ENCODE results near the gene TMEM132A.

Gene TMEM132A

DNA sequence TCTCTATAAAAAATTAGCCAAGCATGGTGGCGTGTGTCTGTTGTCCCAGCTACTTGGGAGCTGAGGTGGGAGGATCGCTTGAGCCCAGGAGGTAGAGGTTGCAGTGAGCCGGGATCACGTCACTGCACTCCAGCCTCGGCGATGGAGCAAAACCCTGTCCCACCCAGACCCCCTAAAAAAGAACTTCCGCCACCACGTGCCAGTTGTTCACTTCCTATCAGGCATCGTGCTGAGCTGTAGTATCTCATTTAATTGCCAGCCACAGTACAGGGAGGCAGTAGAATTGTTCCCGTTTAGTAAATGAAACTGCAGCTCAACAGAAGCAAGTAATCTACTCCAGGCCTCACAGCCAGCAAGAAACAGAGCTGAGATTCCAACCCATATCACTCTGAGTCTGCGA, 3.0 kb upstream of the TMEM132A start:
- no peak for DNase-seq (ENCODE audit: low read depth, low spot score)

DNA sequence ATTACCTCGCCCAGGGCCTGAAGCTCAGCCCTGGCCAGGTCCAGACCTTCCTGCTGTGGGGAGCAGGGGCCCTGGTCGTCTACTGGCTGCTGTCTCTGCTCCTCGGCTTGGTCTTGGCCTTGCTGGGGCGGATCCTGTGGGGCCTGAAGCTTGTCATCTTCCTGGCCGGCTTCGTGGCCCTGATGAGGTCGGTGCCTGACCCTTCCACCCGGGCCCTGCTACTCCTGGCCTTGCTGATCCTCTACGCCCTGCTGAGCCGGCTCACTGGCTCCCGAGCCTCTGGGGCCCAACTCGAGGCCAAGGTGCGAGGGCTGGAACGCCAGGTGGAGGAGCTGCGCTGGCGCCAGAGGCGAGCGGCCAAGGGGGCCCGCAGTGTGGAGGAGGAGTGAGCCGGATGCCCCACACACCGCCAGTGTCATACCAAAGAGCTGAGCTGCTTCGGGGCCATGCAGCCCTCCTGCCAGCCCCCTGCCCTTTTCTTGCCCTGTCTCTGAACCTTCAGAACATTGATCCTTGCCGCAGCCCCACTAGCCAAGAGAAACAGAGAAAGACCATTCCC, 2.4 kb upstream of the TMEM132A start:
- DNase-seq (ENCODE audit: low read depth, low spot score), result no peak

DNA sequence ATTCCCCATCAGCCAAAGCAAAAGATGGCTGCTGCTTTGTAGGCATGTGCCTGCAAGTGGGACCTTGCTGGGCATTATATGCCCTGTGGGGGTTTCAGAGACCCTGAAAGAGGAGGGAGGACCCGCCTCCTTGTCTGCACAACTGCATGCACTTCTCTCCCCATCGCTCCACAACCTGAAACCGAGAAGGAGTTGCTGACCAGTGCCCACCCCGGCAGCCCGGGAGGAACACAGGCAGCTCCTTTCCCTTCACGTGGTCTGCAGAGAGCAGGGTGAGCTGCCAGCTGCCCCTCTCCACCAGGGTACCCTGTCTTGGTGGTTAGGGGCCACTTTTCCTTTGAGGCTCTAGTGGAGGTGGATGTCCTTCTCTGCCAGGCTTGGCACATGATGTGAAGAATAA, 1.4 kb upstream of the TMEM132A start:
- DNase-seq (ENCODE audit: low read depth, low spot score), result no peak

DNA sequence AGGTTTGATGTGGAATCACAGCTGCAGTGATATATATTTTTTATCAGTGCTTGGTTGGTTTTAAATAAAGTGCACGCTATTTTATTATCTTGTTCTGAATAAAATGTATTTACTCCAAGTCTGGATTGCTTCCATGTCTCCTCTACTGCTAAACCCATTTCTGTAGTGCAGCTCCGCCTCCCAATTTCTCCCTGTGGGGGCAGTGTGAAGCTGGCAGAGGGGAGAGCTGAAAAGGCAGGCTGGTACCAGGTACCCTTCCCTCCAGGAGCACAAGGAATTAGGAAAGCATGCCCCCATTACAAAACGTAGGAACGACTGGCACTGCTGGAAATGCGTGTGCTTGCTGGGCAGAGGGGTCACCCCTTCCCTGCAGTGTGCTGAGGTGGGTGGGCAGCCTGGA, 934 bp upstream of the TMEM132A start:
- DNase-seq (ENCODE audit: low read depth, low spot score), result no peak

DNA sequence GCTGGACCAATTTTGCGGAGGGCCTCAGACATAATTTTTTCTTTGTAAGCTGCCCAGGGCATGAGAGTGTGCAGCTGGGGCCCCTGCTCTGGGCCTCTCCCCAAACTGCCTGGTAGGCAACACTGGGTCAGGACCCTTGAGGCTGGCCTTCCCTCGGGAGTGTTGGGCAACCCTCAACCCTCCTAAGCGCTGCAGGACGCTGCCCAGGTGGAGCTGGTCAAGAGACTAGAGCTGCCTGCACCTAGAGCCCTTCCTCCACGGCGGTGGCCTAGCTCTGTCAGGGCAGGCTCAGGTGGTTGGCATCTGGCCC, 505 bp upstream of the TMEM132A start:
- no peak for DNase-seq (ENCODE audit: low read depth, low spot score)

DNA sequence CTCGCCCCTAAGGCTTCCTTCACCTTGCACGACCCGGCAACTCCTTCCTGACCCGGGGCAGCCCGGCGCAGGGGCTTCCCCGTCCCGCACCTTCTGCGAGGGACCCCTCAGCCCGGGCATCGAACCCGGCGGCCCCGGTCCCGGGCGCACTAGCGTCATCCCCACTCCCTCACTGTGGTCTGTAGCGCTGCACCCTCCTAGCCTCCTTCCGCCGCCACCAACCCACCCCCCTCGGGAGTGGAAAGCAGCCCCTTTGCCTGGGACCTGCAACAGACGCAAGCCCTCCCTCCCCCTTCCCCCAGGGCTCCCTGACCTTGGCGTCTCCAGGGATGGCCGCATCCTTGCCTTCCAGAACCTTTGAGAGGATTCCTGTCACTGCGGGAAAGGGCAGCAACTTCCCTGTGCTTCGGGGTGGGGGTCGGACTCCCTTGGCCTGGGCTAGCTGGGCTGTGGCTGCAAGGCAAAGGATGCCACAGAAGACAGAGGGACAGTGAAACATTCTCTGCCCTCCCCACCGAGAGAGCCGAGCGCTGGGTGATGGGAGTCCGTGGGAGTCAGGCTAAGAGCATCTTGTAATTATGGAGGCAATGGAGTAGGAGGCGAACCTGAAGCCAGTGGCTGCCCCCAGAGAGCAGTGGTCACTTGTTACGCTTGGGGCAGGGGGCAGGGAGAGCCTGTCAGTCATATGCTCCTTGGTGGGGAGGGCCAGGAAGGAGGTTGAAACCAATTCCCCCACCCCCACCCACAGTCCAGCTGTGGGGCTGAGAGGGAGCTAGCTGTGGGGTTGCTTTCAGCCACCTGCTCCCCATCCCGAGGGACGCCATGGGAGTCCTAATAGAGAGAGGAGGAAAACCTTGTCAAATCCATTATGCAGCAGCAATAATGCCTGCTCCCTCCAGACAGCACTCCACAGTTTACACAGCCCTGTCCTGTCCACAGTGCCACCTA, 920 bp downstream of the TMEM132A start:
- DNase-seq (ENCODE audit: low read depth, low spot score), result no peak

DNA sequence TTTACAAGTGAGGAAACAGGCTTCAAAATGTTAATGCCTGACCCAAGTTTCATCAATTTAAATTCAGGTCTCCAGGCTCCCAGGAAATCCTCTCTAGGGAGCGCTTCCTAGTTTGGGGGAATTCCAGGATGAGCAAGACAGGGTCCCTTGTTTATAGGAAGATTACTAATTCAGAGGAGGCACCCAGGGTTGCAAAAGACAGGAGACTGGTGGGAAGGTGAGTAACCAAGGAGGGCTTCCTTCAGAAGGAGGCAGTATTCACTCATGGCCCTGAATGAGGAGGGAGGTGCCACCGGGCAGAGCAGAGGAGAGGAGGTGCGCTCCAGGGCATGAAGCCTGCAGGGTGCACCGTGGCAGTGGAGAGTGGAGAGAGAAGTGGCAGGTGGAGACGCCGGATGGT, 1.6 kb downstream of the TMEM132A start:
- DNase-seq (ENCODE audit: low read depth, low spot score), result no peak

DNA sequence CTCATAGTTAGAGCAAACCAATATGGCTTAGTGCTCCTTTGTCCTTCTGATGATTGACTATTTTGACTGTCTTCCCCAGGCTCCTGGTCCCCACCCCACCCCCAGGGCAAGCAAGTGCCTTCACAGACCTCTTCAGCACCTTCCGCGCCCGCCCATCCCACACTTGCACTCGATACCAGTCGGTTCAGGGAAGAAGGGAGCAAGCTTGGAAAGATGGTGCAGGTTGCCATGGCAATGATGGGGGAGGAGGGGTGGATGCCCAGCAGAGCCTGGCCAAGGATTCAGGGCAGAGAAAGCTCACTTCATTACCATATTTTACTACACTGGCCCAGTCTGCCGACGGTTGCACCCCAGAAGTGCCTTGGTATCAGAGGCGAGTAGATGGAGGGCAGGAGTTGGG, 2.2 kb downstream of the TMEM132A start:
- no peak for DNase-seq (ENCODE audit: low read depth, low spot score)

DNA sequence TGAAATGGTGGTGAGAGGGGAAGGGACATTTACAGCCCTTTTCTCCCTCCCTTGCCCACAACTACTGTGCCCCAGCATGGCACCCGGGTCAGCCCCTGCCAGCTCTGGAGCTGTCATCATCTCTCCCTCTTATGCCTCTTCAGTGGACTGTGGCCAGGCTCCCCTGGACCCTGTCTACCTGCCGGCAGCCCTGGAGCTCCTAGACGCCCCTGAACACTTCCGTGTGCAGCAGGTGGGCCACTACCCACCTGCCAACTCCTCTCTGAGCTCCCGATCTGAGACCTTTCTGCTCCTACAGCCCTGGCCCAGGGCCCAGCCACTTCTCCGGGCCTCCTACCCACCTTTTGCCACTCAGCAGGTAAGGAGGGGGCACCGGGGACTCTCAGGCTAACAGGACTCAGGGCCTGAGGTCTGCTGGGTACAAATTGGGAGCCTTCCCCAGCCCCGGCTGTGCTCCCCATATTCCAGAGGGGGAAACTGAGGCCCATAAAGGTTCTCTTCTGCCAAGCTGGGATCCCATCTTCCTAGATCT, 2.9 kb downstream of the TMEM132A start:
- no peak for DNase-seq (ENCODE audit: low read depth, low spot score)

DNA sequence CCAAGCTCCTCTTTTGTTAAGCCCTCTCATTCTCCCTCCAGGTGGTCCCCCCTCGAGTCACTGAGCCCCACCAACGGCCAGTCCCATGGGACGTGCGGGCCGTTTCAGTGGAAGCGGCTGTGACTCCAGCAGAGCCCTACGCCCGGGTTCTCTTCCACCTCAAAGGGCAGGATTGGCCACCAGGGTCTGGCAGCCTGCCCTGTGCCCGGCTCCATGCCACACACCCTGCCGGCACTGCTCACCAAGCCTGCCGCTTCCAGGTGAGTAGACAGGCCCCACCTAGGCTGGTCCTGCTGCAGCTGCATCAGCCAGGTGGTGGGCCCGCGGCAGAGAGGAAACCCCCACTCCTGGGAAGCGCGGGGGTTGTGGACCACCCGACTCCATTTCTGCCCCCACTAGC, 3.3 kb downstream of the TMEM132A start:
- no peak for DNase-seq (ENCODE audit: low read depth, low spot score)

DNA sequence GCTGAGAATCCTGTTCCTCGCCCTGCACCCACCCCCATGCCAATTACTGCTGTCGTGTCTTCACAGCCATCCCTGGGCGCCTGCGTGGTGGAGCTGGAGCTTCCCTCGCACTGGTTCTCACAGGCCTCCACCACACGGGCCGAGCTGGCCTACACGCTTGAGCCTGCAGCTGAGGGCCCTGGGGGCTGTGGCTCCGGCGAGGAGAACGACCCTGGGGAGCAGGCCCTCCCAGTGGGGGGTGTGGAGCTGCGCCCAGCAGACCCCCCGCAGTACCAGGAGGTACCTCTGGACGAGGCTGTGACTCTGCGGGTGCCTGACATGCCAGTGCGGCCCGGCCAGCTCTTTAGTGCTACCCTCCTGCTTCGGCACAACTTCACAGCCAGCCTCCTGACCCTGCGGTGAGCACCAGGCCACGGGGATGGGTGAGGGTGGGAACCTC, 4.3 kb downstream of the TMEM132A start:
- DNase-seq (ENCODE audit: low read depth, low spot score), result no peak

DNA sequence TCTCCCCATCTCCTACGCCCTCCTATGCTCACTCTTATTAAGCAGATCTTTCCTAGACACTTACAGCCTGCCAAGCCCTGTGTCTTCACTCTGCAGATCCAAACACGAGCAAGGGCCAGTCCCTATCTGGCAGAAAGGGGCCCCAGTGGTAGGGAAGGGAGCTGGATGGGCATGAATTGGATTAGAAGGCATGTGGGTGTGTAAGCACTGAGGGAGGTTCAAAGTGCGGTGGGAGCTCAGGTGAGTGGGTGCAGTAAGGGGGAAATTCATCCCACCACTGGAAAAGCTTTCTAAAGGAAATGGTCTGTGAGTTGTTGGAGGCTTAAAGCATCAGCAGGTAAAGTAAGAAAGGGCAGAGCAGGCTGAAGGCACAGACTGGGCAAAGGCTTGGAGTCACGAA, 5.5 kb downstream of the TMEM132A start:
- DNase-seq (ENCODE audit: low read depth, low spot score), result no peak

DNA sequence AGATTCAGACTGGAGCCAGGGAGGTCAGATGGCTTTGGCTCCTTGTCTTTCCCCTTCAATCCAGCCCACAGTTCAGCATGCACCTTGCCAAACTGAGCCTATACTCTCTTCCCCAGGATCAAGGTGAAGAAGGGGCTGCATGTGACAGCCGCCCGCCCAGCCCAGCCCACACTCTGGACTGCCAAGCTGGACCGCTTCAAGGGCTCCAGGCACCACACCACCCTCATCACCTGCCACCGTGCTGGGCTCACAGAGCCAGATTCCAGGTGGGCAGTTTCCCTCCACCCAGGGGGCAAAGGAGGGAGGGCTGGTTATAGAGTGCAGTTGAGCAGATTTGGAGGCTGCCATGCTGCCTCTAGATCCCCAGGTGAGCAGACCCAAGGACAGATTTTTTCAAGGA, 6.1 kb downstream of the TMEM132A start:
- DNase-seq (ENCODE audit: low read depth, low spot score), result no peak

DNA sequence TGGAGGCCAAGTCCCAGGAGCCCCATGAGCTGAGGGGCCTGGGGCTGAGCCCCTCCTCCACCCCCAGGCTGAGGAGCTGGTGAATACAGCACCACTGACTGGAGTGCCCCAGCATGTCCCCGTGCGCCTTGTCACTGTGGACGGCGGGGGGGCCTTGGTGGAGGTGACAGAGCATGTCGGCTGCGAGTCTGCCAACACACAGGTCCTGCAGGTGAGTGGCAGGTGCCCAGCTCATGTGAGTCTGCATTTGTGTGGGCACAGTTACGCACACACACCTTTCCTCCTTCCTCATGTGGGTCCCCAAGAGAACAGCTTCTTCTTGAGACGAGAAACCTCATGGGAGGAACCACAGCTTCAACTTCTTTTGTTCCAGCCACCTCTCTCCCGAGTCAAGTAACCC, 7.7 kb downstream of the TMEM132A start:
- no peak for DNase-seq (ENCODE audit: low read depth, low spot score)

DNA sequence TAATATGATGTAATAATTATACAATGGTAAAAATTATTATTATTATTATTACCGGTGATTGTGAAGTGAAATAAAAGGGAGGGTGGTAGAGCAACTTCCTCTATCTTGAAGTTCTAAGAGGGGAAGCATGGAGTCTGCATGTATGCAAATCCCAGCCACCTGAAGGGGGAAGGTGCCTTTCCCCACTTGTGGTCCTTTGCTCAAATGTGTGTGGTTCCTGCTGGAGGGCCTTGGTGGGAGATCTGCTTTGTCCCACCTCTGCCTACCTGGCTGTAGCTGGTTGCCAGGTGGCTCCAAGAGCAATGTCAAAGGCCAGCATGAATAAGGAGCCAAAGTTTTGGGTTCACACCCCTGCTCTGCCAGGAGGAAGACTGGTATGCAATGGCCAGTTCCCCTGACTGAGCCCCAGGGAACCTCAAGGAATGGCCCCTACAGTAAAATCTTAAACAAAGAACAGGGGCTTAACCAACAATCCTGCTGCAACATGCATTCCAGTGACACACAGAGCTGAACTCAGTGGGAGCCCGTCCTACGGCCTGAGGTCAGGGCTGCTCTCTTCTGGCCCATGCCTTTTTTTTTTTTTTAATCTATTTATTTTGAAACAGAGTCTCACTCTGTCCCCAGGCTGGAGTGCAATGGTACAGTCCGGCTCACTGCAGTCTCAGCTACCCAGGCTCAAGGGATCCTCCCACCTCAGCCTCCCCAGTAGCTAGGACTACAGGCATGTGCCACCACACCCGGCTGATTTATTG, 8.5 kb downstream of the TMEM132A start:
- DNase-seq (ENCODE audit: low read depth, low spot score), result no peak

DNA sequence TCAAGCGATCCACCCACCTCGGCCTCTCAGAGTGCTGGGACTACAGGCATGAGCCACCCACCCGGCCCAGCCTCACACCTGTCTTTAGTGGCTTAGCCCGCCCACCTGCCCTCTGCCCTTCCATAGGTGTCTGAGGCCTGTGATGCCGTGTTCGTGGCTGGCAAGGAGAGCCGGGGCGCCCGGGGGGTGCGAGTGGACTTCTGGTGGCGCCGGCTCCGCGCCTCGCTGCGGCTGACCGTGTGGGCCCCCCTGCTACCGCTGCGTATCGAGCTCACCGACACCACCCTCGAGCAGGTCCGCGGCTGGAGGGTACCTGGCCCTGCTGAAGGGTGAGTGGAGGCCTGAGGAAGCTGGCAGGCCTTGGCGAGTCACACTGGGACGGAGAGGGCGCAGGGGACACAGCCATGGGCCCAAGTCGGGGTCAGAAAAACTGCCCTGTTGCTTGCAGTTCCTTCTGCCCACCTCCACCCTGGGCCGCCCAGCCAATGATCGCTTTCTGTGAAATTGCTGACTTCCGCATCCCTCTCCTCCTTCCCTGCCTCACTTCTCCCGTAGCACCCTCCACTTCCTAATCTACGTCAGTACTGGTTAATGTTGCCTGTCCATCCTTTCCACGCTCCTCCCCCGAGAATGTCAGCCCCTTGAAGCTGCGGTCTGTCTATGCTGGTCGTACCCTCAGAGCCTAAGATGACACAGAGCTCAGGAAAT, 9.3 kb downstream of the TMEM132A start:
- no peak for DNase-seq (ENCODE audit: low read depth, low spot score)

DNA sequence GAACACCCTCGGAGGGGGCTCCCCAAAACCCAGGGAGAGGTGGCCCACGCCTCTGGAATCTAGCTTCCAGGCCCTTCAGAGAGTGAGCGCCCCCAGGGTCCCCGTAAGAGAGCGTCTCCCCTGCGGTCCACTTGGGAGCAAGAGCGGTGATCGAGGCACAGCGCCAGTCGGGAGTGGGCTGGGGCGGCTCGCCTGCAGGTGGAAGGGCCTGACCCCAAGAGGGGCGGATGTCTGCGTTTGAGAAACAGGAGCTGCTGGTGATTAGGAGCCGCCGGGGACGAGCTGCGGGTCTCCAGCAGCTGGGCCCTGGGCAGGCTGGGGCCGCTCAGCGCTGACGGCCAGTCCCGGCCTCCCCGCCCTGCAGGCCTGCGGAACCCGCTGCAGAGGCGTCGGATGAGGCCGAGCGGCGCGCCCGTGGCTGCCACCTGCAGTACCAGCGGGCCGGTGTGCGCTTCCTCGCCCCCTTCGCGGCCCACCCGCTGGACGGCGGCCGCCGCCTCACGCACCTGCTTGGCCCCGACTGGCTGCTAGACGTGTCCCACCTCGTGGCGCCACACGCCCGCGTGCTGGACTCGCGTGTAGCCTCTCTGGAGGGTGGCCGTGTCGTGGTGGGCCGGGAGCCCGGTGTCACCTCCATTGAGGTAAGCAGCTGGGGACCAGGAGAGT, 10.0 kb downstream of the TMEM132A start:
- no peak for DNase-seq (ENCODE audit: low read depth, low spot score)

DNA sequence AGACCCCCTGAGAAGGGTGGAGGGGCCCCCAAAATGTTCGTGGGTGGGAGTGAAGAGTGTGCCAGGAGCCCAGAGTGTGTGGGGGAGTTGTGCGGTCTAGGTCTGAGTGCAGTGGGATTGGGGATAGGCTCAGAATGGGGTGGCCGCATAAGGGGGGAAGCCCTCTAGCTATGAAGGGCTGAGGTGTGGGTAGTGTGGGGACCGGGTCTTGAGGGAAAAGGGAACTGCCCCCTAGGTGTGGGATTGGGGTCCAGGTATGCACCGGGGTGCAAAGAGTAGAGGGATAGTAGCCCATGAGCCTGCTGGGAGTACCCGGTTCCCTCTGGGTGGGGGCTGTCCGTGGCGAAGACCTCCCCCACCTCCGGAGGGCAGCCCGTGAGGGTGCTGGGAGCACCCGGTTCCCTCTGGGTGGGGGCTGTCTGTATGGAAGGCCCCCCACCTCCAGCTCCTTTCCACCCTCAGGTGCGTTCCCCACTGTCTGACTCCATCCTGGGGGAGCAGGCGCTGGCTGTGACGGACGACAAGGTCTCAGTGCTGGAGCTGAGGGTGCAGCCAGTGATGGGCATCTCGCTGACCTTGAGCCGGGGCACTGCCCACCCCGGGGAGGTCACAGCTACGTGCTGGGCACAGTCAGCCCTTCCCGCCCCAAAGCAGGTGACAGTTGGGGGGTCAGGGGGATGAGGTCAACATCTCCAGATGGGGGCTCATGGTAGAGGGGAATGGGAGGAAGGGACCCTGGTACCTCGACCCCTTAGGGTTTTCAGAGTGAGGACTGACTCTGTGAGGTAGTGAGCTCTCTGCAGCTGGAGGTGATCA, 10.7 kb downstream of the TMEM132A start:
- no peak for DNase-seq (ENCODE audit: low read depth, low spot score)

DNA sequence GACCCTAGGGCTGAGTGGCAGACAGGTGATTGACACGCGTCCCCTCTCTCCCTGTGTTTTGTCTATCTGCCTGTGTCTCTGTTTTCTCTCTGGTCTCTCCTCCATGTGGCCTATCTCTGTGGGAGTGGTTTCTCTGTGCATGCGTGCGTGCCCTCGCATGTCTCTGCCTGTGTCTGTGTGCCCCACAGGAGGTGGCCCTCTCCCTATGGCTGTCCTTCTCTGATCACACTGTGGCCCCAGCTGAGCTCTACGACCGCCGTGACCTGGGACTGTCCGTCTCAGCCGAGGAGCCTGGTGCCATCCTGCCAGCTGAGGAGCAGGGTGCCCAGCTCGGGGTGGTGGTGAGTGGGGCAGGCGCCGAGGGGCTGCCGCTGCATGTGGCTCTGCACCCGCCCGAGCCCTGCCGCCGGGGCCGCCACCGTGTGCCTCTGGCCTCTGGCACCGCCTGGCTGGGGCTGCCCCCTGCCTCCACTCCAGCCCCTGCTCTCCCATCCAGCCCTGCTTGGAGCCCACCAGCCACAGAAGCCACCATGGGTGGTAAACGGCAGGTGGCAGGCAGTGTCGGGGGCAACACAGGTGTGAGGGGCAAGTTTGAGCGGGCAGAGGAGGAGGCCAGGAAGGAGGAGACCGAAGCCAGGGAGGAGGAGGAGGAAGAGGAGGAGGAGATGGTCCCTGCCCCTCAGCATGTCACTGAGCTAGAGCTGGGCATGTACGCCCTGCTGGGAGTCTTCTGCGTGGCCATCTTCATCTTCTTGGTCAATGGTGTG, 11.6 kb downstream of the TMEM132A start:
- no peak for DNase-seq (ENCODE audit: low read depth, low spot score)
